GM04504 (cell line): ENCODE measurements around the gene ZBED1.

Source experiments
- DNase-seq: peaks from one replicate; pipeline ENCODE4 v3.0.0-alpha.2; 2012; ENCODE audit warnings: low read depth

The ZBED1 gene

DNA sequence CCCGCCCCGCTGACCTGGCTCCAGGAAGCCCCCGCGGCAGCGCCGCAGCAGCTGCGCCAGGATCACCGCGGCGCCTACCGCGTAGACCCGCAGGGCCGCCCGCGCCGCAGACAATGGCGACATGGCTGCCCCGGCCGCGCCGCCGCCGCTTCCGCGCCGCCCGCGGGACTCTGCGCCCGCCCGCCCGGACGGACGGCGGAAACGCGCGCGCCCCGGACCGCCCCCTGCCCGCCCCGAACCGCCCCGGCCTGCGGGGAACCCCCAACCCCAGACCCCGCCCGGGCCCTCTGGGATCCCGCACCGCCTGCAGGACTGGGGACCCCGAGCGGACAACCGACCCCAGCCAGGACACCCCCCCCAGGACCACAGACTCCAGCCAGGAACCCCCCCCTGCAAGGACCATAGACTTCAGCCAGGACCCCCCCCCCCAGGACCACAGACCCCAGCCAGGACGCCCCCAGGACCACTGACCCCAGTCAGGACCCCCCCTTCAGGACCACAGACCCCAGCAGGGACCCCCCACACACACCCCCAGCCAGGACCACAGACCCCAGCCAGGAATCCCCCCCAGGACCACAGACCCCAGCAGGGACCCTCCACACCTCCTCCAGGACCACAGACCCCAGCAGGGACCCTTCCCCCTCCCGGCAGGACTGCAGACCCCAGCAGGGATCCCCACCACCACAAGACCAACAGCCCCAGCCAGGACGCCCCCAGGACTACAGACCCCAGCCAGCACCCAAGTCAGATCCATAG is at the start of gene ZBED1, which contains the start of gene DHRSX:
TSS of gene ZBED1 (minus strand) at position 174 of the 756 bp plus-strand sequence. CDS start 10,257 bp downstream, outside the sequence.
TSS of gene DHRSX (minus strand) at position 174 of the 756 bp plus-strand sequence. CDS start at position 123, 51 bp downstream.
- no peak for DNase-seq

DNA sequence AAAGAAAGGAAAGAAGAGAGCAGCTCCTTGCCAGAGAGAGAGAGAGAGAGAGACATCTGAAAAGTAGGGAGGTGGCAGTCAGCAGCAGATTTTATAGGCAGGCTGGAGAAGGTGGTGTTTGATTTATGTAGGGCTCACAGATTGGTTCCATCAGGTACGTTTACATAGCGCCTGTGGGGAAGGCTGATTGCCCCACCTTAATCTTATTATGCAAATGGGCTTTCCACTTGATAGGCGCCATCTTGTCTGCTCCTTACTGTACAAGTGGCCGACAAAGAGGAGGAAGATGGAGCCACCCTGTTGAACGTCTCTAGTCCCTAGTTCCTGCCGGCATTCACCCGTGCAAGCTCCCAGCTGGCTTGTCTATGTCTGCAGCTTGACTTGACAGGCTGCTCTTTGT is 49.1 kb upstream of the ZBED1 start:
- DNase-seq: no peak

DNA sequence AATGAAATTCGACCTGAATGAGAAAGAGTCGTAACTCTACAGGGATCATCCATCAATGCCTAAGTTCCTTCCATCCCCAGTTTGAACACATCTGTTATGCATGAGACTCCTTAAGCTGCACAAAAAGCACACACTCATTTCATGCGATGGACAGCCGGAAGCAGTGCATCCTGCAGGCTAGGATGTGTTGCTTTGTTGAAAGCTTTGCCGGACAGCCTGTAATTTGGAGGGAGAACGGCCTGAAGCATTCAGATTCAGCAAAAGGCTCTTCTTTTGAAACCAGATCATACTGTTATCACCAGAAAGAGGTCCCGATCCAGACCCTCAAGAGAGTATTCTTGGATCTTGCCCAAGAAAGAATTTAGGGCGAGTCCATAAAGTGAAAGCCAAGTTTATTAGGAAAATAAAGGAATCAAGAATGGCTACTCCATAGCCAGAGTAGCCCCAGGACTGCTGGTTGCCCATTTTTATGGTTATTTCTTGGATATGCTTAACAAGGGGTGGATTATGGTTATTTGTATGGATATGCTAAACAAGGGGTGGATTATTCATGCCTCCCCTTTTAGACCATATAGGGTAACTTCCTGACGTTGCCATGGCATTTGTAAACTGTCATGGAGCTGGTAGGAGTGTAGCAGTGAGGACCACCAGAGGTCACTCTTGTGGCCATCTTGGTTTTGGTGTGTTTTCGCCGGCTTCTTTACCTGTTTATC is 48.1 kb upstream of the ZBED1 start:
- no peak for DNase-seq

DNA sequence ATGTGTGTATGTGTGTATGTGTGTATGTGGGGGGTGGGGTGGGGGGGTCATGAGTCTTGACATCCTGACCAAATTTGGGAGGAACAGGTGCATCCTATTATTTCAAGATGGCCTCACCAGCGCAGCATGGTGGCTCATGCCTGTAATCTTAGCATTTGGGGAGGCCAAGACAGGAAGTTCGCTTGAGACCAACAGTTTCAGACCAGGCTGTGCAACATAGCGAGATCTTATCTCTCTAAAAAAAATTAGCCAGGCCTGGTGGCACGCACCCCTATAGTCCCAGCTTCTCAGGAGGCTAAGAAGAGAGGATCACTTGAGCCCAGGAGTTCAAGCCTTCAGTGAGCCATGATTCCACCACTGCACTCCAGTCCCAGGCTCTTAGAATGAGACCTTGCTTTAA is 47.0 kb upstream of the ZBED1 start:
- no peak for DNase-seq

DNA sequence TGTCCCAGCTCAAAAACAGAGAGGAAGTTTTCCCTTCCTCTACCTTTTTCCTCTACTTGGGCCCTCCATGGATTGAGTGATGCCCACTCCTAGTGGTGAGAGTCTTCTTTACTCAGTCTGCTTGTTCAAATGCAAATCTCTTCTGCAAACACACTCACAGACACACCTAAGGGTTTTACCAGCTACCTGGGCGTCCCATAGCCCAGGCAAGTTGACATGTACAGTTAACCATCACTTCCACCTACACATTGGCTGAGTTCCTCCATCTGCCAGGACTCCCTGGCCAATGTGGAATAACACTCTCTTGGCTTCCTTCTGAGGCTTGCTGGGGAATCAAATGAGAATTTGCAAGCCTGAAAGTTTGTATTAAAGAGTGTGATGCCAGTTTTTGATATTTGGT is 45.7 kb upstream of the ZBED1 start:
- no peak for DNase-seq

DNA sequence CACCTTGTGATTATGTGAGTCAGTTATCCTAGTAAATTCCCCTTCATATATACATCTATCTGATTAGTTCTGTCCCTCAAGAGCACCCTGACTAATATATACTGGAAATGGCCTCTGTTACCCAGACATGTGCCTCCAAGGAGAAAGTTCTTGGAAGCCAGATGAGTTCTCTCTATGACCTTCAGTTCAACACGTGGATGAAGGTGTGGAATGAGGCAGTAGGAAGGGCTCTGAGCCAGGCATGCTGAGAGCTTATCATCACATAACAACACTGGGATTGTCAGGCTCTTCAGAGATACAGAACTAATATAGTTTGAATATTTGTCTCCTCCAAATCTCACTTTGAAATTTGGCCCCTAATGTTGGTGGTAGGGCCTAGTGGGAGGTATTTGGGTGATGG is 44.4 kb upstream of the ZBED1 start:
- no peak for DNase-seq

DNA sequence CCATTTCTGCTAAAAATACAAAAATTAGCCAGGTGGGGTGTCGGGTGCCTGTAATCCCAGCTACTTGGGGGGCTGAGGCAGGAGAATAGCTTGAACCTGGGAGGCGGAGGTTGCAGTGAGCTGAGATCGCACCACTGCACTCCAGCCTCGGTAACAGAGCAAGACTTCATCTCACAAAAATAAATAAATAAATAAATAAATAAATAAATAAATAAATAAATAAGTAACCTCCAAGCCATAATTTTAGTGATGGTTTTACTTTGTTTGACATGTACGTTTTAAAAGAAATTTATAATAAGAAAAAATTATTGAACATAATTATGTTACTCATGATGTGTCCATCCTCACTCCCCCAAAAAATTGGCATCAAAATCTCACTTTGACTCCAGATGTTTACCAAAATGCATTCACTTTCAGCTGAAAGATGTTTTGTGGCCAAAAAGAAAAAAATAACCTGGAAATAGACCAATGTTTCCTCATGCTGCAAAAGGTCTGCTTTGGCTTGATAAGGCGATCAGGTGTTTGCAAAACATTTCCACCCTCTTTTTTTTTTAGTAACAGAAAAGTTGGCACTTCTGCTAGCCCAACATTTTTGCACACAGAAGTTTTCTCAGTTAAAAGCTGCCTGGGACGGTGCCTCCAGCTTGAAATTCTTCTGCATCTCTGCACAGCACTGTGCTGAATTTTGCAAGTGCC is 42.2 kb upstream of the ZBED1 start:
- no peak for DNase-seq

DNA sequence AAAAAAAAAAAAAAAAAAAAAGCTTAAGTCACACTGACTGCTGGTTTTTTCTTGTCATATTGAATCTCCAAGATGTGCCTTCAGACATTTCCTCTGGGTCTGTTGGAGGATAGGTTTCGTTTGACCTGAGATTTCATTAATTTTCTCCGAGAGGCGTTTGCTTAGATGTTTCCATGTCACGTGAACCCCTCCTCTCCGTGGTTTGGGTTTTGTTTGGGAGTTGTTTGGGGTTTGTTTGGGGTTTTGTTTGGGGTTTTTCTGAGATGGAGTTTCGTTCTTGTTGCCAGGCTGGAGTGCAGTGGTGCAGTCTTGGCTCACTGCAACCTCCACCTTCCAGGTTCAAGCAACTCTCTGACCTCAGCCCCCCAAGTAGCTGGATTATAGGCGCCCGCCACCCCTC is 40.8 kb upstream of the ZBED1 start:
- DNase-seq: no peak

DNA sequence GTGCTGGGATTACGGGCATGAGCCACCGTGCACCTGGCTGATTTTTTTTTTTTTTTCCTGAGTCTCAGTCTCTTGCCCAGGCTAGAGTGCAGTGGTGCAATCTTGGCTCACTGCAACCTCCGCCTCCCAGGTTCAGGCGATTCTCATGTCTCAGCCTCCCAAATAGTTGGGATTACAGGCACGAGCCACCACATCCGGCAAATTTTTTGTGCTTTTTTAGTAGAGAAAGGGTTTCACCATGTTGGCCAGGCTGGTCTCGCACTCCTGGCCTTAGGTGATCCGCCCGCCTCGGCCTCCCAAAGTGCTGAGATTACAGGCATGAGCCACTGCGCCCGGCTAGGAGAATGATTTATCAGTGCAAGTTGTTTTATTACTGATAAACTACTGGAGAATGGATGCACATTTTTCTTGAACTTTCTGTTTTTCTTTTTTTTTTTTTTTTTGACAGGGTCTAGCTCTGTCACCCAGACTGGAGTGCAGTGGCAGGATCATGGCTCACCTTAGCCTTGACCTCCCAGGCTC is 39.7 kb upstream of the ZBED1 start:
- no peak for DNase-seq

DNA sequence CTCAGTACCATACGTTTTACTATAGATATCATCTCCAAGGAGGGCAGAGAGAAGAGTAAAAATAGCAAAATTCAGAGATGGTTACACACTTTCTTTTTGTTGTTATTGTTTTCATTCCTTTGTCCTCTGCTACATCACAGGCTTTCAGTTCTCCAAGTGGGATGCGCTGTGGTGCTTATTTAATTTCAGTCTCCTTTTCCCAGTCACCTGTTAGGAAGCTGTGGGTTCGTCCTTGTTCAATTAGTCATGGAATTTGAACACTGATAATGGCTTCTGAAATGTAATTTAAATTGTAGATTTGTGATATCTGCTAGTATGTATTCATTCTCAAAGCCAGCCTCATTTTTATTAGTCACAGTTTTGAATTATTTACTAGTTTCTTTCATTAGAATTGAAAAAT is 38.8 kb upstream of the ZBED1 start:
- DNase-seq: no peak

DNA sequence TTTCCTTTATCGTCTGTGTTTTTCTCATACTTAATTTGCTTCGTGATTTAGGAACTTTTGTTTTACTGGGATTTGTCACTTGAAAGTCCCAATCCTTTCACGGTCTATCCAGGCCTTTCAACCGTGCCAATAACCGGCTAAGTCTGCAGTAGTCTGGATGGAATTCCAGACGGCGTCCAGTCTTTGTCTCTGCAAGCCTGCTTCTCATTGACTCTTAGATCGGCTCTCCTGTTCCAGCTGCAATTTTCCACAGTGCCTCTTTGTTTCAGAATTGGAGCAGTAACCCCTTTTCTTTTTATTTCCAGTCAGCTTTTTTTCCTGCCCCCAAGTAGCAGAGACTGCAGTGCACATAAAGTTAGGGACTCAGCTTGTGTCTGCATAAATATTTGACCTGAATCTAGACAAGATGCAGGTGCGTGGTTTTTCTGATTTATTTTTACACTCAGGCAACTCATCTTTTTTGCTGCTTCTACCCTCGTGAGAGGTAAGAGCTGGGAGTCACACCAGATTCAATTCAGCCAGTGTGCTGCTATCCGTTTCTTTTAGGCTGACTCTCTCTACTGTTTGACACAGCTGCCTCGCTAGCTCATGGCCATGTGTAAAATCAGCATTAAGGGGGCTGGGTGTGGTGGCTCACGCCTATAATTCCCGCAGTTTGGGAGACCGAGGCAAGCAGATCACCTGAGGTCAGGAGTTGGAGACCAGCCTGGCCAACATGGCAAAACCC is 37.4 kb upstream of the ZBED1 start:
- no peak for DNase-seq

DNA sequence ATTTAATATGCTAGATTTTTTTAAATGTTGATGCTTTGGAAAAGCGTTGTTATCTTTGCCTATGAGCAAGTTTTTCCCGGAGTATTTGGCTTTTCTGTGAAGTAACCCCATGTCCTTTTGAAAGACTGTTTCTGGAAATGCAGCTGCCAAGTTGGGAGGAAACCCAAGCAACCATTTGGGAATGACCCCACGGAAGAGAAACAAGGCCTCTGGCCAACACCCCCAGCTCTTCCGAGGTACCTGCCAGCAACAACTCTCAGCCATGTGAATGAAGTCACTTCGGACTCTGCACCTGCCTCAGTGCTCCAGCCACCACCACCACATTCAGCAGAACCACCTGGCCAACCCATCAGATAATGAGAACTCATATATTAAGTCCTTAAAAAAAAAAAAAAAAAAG is 36.2 kb upstream of the ZBED1 start:
- DNase-seq: no peak

DNA sequence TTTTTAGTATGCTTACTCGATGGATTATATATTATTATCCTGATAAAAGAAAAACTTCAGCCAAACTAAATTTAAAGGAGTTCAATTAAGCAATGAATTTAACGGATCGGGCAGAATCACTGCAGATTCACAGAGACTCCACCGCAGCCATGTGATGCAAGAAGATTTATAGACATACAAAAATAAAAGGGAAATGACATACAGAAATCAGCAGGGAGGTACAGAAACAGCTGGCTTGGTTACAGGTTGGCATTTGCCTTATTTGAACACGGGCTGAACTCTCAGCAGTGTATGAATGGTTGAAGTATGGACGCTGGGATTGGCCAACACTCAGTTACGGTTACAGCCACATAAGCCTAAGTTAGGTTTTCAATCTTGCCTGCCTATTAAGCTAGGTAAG is 35.4 kb upstream of the ZBED1 start:
- no peak for DNase-seq

DNA sequence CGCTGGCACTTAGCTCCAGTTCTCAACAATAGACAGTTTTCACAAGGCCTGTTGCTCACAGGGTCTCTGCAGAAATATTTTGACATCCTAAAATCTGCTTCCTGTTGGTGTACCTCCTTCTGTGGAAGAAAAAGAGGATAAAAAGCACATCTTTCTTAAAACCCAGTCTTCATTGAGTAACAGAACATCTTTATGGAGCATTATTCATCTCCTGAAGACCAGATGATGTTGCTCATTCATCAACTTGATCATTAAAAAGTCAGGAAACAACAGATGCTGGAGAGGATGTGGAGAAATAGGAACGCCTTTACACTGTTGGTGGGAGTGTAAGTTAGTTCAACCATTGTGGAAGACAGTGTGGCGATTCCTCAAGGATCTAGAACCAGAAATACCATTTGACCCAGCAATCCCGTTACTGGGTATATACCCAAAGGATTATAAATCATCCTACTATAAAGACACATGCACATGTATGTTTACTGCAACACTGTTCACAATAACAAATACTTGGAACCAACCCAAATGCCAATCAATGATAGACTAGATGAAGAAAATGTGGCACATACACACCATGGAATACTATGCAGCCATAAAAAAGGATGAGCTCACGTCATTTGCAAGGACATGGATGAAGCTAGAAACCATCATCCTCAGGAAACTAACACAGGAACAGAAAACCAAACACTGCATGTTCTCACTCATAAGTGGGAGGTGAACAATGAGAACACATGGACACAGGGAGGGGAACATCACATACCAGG is 33.7 kb upstream of the ZBED1 start:
- peak; percentile 24 for DNase-seq

DNA sequence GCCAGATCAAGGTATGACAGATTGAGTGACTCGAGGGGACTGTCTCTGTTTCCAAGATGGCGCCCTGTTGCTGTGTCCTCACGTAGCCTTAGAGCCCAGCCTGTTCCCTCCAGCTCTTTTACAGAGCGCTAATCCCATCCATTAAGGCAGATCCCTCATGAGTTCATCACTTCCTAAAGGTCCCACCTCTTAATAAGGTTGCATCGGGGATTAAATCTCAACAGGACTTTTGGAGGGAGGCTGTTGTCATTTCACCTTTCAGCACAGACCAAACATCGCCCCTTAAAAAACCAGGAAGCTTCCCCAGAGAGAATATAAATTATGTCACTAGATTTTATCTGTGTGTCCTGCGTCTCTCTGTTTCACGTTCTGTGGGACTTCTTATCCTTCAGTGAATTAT is 32.6 kb upstream of the ZBED1 start:
- no peak for DNase-seq

DNA sequence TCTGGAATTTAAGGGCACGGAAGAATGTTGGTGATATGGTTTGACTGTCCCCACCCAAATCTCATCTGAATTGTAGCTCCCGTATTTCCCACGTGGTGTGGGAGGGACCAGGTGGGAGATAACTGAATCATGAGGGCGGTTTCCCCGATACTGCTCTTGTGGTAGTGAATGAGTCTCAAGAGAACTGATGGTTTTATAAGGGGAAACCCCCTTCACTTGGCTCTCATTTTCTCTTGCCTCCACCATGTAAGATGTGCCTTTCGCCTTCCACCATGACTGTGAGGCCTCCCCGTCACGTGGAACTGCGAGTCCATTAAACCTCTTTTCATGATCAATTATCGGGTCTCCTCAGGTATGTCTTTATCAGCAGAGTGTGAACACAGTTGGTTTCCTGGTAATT is 25.6 kb upstream of the ZBED1 start:
- no peak for DNase-seq

DNA sequence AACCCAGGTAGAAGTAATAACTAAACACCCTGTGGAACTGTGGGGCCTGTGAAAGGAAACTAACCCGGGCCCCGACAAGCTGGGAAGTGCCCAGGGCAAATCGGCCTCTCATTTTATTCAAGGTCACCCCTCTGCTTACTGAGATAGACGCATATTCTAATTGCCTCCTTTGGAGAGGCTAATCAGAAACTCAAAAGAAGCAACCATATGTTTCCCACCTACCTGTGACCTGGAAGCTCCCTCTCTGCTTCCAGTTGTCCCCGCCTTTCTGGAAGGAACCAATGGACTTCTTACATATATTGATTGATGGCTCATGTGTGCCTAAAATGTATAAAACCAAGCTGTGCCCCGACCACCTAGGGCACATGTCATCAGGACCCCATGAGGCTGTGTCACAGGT is 23.1 kb upstream of the ZBED1 start:
- DNase-seq: no peak

DNA sequence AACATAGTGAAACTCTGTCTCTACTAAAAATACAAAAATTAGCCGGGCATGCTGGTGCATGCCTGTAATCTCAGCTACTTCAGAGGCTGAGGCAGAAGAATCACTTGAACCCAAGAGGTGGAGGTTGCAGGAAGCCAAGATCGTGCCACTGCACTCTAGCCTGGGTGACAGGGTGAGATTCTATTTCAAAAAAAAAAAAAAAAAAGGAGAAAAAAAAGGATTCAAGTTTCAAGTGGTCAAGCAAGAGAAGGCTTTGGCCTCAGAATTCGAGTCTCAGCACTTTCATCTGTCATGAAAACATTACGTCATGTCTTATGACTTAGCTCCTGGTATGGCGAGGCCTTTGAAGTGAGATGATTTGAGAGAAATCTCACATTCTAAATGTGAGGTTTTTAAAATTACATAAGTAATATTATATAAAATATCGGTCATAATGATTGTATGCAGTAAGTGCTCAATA is 21.2 kb upstream of the ZBED1 start:
- DNase-seq: no peak

DNA sequence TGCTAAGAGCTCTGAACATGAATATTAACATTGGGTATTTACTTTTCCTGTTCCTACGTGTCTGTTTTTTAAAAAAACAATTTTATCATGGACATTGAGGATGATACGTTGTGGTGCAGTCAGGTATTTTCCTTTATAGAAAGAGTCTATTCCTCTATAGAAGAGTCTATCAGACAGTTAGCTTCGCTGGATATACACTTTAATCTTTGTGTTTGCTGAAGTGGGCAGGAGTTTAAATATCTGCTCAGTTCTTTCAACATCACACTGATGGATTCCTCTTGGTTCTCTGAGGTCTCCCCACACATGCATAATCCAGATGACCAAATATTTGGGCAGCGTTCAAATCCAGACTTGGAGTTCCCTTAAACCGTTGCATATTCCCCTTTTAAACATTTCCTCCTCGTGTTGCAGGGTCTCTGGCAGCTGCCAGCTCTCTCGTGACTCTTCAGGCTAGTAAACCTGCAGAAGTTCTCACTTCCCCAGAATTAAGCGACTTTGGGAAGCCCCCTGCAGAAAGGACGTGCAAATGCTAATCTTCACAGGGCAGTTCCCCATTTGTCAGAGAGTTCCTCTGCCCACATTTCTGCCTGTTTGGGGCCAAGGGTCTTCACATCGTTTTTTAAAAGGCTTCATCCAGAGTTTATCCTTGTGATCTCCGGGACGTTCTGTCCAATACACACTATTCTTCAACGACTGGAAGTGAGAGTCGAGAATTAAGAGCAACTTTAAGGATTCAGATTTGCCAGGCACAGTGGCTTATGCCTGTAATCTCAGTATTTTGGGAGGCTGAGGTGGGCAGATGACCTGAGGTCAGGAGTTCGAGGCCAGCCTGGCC is 20.5 kb upstream of the ZBED1 start:
- DNase-seq: no peak

DNA sequence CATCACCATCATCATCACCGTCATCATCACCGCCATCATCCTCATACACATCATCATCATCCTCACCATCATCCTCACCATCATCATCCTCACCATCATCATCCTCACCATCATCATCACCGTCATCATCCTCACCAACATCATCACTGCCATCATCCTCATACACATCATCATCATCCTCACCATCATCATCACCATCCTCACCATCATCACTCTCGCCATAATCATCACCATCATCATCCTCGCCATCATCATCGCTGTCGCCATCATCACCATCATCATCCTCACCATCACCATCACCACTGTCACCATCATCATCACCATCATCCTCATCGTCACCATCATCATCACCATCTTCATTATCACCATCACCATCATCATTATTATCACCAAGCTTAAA is 19.8 kb upstream of the ZBED1 start:
- DNase-seq: no peak
